ENCODE data around the gene HOOK2. TPM values are rescaled to one million over a fixed set of nuclear protein-coding genes. Genes with fewer than 3 reads are reported as not detected.

HOOK2 gene
- total and polyA plus RNA-seq, 2 of the 13 experiments (the other 11 are each of a cell fraction or from before 2014, with no cell fraction given): 9.2 to 12.9 TPM

GRCh38 chr19:12757544-12758274, 17.6 kb downstream of the HOOK2 start:
- no peaks in the 10 kb centered on the region for H4K20me1 ChIP-seq (ENCODE audit: insufficient read depth, low read length)
- FAIRE-seq (no peak), ATAC-seq (peak; percentile 90), DNase-seq (ENCODE audit: low spot score) (peak; percentile 70)
- peak overlapping the region; percentile 40 to 73 (median 51); a peak in 5 of 6 replicates for H3K4me3 ChIP-seq (replicated peaks in 1 of 3; ENCODE audit: insufficient read depth in 1 of 3, low read depth in 2 of 3, low read length in 3 of 3)
- H3K36me3 ChIP-seq (replicated peaks in 1 of 2; ENCODE audit: control insufficient read depth in 1 of 2, insufficient read depth in 2 of 2, low read length in 2 of 2): no peaks in the 10 kb centered on the region
- peak overlapping the region; percentile 61 for H2AFZ ChIP-seq (ENCODE audit: low read length)
- BruUV-seq (replicated peaks): no TSS peak
- POLR2A ChIA-PET: interaction anchor here (0.5 to 2.0 kb wide), 7 partner anchors 9 to 76 kb away, joined by 3 to 6 read pairs (median 4); partner anchors contain the start of genes DHPS, GET3 and TRIR
- H3K9me3 ChIP-seq (ENCODE audit: low read length): no peaks in the 10 kb centered on the region
- H3K27ac ChIP-seq (ENCODE audit: extremely low read length, insufficient read depth, low read length): no peak overlapping the region
- CTCF ChIA-PET (ENCODE audit: low intra/inter-chr PET ratio, low total read pairs): interaction anchor here (1.1 to 1.4 kb wide), 2 partner anchors 36 to 41 kb away, joined by 3 to 7 read pairs; no protein-coding TSS in a partner anchor
- H3K4me1 ChIP-seq (ENCODE audit: insufficient read depth, low read length): peaks cover 14% of the 10 kb centered on the region
- H3K9ac ChIP-seq (ENCODE audit: insufficient read depth, low read depth, low read length): peak overlapping the region; percentile 56
- peaks cover 0 to 11% of the 10 kb centered on the region in 2 experiments; a peak in 4 of 5 replicates for H3K27me3 ChIP-seq (ENCODE audit: control insufficient read depth in 1 of 2, insufficient read depth in 2 of 2, low read length in 2 of 2)
- in situ Hi-C loops (cut with HindIII; ENCODE audit: extremely low pct_ligation_motif_present, low pct_unique_long_range_greater_than_20kb) (loop anchor here (5.0 kb wide), 1 partner anchor 45 kb away; no protein-coding TSS in a partner anchor), intact Hi-C loops (cut with micrococcal nuclease; ENCODE audit: unreplicated experiment) (loop anchor here (1.0 kb wide), 1 partner anchor 40 kb away; no protein-coding TSS in a partner anchor)
- 2% methylated on average over 19 of the region's 60 CpGs for WGBS (ENCODE audit: low lambda C conversion rate)
- H3K79me2 ChIP-seq (ENCODE audit: insufficient read depth, low read length): no peaks in the 10 kb centered on the region
- peak overlapping the region; percentile 98 for H3K4me2 ChIP-seq (ENCODE audit: low read depth, low read length)
- TF ChIP-seq ZNF574 (CRISPR knock-in tag; IDR thresholded peaks at IDR 0.05) (peak; percentile 86), MXI1 (IDR thresholded peaks at IDR 0.05; ENCODE audit: borderline replicate concordance, low read depth, low read length) (0 out of 3 replicates have a peak, but pooled peaks have one; percentile 45), ZNF446 (CRISPR knock-in tag; IDR thresholded peaks at IDR 0.05) (0 out of 2 replicates have a peak, but pooled peaks have one; percentile 51), FIP1L1 (IDR thresholded peaks at IDR 0.05; ENCODE audit: borderline replicate concordance, insufficient read depth, low read depth, low read length) (no peak), PCBP2 (optimal IDR thresholded peaks at IDR 0.05; ENCODE audit: low read depth, low read length, poor library complexity, severe bottlenecking) (no peak), GABPB1 (CRISPR knock-in tag; IDR thresholded peaks at IDR 0.05) (peak; percentile 71)
- TF ChIP-seq, protein P1, sequence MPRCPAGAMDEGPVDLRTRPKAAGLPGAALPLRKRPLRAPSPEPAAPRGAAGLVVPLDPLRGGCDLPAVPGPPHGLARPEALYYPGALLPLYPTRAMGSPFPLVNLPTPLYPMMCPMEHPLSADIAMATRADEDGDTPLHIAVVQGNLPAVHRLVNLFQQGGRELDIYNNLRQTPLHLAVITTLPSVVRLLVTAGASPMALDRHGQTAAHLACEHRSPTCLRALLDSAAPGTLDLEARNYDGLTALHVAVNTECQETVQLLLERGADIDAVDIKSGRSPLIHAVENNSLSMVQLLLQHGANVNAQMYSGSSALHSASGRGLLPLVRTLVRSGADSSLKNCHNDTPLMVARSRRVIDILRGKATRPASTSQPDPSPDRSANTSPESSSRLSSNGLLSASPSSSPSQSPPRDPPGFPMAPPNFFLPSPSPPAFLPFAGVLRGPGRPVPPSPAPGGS (CRISPR knock-in tag; IDR thresholded peaks at IDR 0.05): 0 out of 2 replicates have a peak, but pooled peaks have one; percentile 18
- TF ChIP-seq, protein P2, sequence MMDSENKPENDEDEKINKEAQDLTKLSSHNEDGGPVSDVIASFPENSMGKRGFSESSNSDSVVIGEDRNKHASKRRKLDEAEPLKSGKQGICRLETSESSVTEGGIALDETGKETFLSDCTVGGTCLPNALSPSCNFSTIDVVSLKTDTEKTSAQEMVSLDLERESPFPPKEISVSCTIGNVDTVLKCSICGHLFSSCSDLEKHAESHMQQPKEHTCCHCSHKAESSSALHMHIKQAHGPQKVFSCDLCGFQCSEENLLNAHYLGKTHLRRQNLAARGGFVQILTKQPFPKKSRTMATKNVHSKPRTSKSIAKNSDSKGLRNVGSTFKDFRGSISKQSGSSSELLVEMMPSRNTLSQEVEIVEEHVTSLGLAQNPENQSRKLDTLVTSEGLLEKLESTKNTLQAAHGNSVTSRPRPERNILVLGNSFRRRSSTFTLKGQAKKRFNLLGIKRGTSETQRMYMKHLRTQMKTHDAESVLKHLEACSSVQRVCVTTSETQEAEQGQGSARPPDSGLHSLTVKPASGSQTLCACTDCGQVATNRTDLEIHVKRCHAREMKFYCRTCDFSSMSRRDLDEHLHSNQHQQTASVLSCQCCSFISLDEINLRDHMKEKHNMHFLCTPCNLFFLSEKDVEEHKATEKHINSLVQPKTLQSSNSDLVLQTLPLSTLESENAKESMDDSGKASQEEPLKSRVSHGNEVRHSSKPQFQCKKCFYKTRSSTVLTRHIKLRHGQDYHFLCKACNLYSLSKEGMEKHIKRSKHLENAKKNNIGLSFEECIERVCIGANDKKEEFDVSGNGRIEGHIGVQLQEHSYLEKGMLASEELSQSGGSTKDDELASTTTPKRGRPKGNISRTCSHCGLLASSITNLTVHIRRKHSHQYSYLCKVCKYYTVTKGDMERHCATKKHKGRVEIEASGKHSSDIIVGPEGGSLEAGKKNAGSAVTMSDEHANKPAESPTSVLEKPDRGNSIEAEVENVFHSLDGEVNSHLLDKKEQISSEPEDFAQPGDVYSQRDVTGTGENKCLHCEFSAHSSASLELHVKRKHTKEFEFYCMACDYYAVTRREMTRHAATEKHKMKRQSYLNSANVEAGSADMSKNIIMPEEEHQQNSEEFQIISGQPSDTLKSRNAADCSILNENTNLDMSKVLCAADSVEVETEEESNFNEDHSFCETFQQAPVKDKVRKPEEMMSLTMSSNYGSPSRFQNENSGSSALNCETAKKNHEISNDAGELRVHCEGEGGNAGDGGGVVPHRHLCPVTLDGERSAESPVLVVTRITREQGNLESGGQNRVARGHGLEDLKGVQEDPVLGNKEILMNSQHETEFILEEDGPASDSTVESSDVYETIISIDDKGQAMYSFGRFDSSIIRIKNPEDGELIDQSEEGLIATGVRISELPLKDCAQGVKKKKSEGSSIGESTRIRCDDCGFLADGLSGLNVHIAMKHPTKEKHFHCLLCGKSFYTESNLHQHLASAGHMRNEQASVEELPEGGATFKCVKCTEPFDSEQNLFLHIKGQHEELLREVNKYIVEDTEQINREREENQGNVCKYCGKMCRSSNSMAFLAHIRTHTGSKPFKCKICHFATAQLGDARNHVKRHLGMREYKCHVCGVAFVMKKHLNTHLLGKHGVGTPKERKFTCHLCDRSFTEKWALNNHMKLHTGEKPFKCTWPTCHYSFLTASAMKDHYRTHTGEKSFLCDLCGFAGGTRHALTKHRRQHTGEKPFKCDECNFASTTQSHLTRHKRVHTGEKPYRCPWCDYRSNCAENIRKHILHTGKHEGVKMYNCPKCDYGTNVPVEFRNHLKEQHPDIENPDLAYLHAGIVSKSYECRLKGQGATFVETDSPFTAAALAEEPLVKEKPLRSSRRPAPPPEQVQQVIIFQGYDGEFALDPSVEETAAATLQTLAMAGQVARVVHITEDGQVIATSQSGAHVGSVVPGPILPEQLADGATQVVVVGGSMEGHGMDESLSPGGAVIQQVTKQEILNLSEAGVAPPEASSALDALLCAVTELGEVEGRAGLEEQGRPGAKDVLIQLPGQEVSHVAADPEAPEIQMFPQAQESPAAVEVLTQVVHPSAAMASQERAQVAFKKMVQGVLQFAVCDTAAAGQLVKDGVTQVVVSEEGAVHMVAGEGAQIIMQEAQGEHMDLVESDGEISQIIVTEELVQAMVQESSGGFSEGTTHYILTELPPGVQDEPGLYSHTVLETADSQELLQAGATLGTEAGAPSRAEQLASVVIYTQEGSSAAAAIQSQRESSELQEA (CRISPR knock-in tag; IDR thresholded peaks at IDR 0.05; ENCODE audit: not compliant biosample characterization): peak; percentile 40

Data from HepG2 (cell line).